Small intestine (tissue), 7 donors: ENCODE data around the gene PCDH12. TPM values are rescaled to one million over a fixed set of nuclear protein-coding genes. Genes with fewer than 3 reads are reported as not detected.
A peak's percentile ranks its signal among the peaks of the same experiment; 100 is the strongest.

Experiments
- DNase-seq, 2 donors: peaks; one replicate each; pipeline versions ENCODE4 v3.0.0 to v3.0.0-alpha.2; 2013
- FAIRE-seq: peaks from 2 replicates; lab custom pipeline; 2012; peaks lifted over from hg19 to GRCh38; lab: Jason Lieb, UNC
- H3K27ac ChIP-seq, 3 donors: one replicate each; pipeline ENCODE4 v1.5.1; 2013; ENCODE audit warnings: low read length in 2 of 3, mild to moderate bottlenecking in 2 of 3, control low read depth in 1 of 3, inconsistent platforms in 1 of 3, low read depth in 1 of 3, moderate library complexity in 1 of 3
- H3K27me3 ChIP-seq, 3 donors: one replicate each; pipeline ENCODE4 v1.6.1; 2013; ENCODE audit warnings: low read length in 3 of 3, inconsistent platforms in 1 of 3; ENCODE audit not compliant: control insufficient read depth in 3 of 3, insufficient read depth in 3 of 3
- H3K36me3 ChIP-seq, 3 donors: one replicate each; pipeline ENCODE4 v1.6.1; 2013; ENCODE audit warnings: low read length in 3 of 3, inconsistent platforms in 1 of 3, low read depth in 1 of 3, mild to moderate bottlenecking in 1 of 3, moderate library complexity in 1 of 3; ENCODE audit not compliant: control insufficient read depth in 3 of 3, insufficient read depth in 2 of 3
- H3K4me1 ChIP-seq, 3 donors: one replicate each; pipeline ENCODE4 v1.6.1; 2013; ENCODE audit warnings: low read length in 2 of 3, inconsistent platforms in 1 of 3, low read depth in 1 of 3, mild to moderate bottlenecking in 1 of 3, moderate library complexity in 1 of 3; ENCODE audit not compliant: control insufficient read depth in 3 of 3, insufficient read depth in 2 of 3
- H3K4me3 ChIP-seq, 3 donors: one replicate each; pipeline ENCODE4 v1.5.1; 2013; ENCODE audit warnings: low read length in 3 of 3, control low read depth in 1 of 3, inconsistent platforms in 1 of 3, low read depth in 1 of 3, mild to moderate bottlenecking in 1 of 3, moderate library complexity in 1 of 3
- H3K9me3 ChIP-seq, 2 donors: one replicate each; pipeline ENCODE4 v1.6.1; 2013; ENCODE audit warnings: low read depth in 1 of 2, low read length in 1 of 2; ENCODE audit not compliant: control insufficient read depth in 2 of 2, insufficient read depth in 1 of 2
- WGBS, 3 donors: extraction: QIAGEN DNeasy Blood & Tissue Kit; methylation state at CpG; one replicate each; pipeline ENCODE4 v1.1.7; 2013; 5-methylcytosine and 5-hydroxymethylcytosine counted together
- polyA plus RNA-seq, 4 donors: library from polyadenylated mRNA; stranded (reverse) in 3 of 4; unstranded in 1 of 4; fragments of 200-250 nt in 3 of 4; fragments of 120-200 nt in 1 of 4; gene quantifications; one replicate each; pipeline versions ENCODE4 v1.2.1 to v1.2.3, GENCODE V29; 2013
- donor health status: healthy with polysubstance abuse.
- donor health status: control.
- donor health status: control.
- donor health status: Bipolar disorder and iron deficiency.
- donor health status: healthy.

PCDH12 gene
- polyA plus RNA-seq, 4 donors: under 0.01 to 5.1 (median 2.6) TPM; not detected in 1

- no peak overlapping the region for H3K4me3 ChIP-seq
- peaks cover 0 to 29% (median 6%) of the 10 kb centered on the region in 3 donors for H3K36me3 ChIP-seq
- no peak overlapping the region for H3K27ac ChIP-seq
- WGBS, 3 donors: 26 to 48% (median 37%) methylated on average over 1 of the region's 1 CpG
- peak in 1 of 2 donors; percentile 13 for DNase-seq
- peaks cover 0 to 17% (median 15%) of the 10 kb centered on the region in 3 donors for H3K4me1 ChIP-seq
- no peaks in the 10 kb centered on the region for H3K9me3 ChIP-seq
- no peaks in the 10 kb centered on the region for H3K27me3 ChIP-seq
- FAIRE-seq: no peak
Observed at GRCh38 chr5:141973871-141974595, 16.0 kb upstream of the PCDH12 start.

DNA sequence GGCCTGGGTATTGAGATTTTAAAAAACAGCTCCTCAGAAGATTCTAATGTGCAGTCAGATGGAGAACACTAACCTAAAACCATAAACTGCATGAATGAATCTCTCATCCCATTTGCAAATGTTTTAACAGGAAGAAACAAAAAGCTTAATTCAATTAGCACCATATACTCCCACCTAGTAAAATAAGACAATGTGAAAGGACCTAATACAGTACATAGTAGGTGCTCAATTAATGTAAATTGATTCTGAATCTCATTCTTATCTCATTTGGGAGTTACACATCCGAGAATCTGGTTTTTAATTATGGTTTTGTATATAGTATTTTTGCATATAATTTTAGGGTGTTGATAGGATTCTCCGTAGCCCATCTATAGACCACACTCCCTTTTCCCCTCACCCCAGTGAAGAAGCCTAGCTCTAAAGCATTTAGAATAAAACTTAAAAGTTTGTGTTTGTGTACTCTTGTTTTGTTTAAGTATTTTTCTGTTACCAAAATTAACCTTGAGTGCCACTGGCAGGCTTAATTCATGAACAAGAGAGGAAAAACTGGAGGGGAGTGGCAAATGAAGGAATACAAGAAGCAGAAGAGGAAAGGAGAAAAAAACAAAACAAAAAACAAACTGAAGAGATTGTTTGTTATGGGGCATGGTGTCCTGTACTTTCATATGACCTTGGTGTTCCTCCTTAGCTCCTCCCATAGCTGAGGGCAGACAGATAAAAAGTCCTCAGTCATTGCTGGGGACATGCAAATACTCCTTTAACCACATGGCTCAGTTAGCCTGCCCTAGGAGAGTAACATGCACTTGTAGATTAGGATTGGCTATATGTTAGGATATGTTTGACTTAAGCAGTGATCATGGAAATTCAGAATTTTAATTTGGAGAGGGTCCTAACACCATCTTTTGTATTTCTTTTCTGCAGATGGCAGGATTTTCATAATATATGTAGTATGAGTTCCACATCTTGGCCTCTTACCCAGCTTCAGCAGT is 12.1 kb upstream of the PCDH12 start:
- FAIRE-seq: no peak
- peaks cover 0 to 16% (median 0%) of the 10 kb centered on the region in 3 donors for H3K36me3 ChIP-seq
- peaks cover 0 to 15% (median 13%) of the 10 kb centered on the region in 3 donors for H3K4me1 ChIP-seq
- 60 to 72% (median 65%) methylated on average over 2 of the region's 2 CpGs for WGBS, 3 donors
- H3K27me3 ChIP-seq: no peaks in the 10 kb centered on the region
- peak overlapping the region; percentile 97 to 100 (median 99) for H3K27ac ChIP-seq
- H3K9me3 ChIP-seq: no peaks in the 10 kb centered on the region
- DNase-seq: peak; percentile 65 to 78
- H3K4me3 ChIP-seq: peak overlapping the region; percentile 62 to 95 (median 72)

DNA sequence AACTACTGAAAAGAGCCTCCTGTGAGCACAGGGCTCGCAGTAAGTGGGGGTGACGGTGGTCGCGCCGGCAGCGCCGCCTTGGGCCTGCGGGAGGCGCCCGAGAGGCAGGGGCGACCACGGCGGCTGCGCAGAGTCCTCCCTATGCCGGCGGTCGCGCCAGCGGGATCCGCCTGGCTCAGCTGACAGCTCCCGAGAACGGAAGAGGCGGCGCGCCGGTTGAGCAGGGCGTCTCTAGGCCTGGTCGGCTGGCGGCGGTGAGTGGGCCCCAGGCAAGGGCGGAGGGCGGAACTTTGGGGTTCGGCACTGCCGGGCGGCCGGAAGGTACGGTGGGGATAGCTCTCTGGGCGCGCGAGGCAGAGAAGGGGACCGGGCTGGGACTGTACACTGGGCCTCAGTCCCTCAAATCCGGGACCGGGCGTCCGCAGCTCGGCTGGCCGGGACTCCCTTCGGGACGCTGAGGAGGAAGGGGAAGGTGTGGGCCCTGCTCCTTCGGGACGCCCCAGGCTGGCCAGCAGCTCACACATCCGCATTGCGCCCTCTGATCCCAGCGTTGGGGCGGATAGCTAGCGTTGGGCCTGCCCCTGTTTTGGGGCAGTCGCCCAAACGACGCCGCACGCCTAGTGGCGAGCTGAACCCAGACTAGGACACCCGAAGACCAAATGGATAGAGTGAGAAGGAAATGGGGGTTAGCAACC is 11.1 kb upstream of the PCDH12 start, which contains the start of gene RNF14:
RNF14 (plus strand) TSS at position 192 of the 695 bp plus-strand sequence. CDS start 4,484 bp downstream, outside the sequence.
- WGBS, 3 donors: 0 to 1% (median 0%) methylated on average over 50 to 63 of the region's 63 CpGs
- Histone ChIP-seq H3K4me3 (peak within 1 kb of the TSS; percentile 62 to 95 (median 72)), H3K36me3 (peaks cover 0 to 16% (median 0%) of the 10 kb centered on the region in 3 donors), H3K9me3 (no peaks in the 10 kb centered on the region), H3K4me1 (peaks cover 0 to 11% (median 7%) of the 10 kb centered on the region in 3 donors), H3K27me3 (no peaks in the 10 kb centered on the region), H3K27ac (peak within 1 kb of the TSS; percentile 97 to 100 (median 99))
- DNase-seq (peak; percentile 96 to 97), FAIRE-seq (no peak)

GRCh38 chr5:141966963-141967333 is 8.9 kb upstream of the PCDH12 start:
- 85 to 96% (median 90%) methylated on average over 2 of the region's 2 CpGs for WGBS, 3 donors
- no peak for FAIRE-seq
- H3K4me1 ChIP-seq: peaks cover 0 to 11% (median 7%) of the 10 kb centered on the region in 3 donors

GRCh38 chr5:141966275-141966962 is 8.4 kb upstream of the PCDH12 start:
- Histone ChIP-seq H3K9me3 (no peaks in the 10 kb centered on the region), H3K36me3 (peaks cover 0 to 4% (median 0%) of the 10 kb centered on the region in 3 donors), H3K27me3 (no peaks in the 10 kb centered on the region), H3K4me3 (no peak overlapping the region), H3K4me1 (peaks cover 0 to 11% (median 7%) of the 10 kb centered on the region in 3 donors), H3K27ac (no peak overlapping the region)
- WGBS, 3 donors: 78 to 87% (median 82%) methylated on average over 4 of the region's 4 CpGs
- FAIRE-seq: no peak
- DNase-seq: no peak

More at GRCh38 chr5:141966963-141967333, 8.9 kb upstream of the PCDH12 start:
- H3K27me3 ChIP-seq: no peaks in the 10 kb centered on the region
- no peaks in the 10 kb centered on the region for H3K9me3 ChIP-seq
- no peak overlapping the region for H3K4me3 ChIP-seq
- H3K36me3 ChIP-seq: peaks cover 0 to 8% (median 0%) of the 10 kb centered on the region in 3 donors
- DNase-seq: no peak
- no peak overlapping the region for H3K27ac ChIP-seq

DNA sequence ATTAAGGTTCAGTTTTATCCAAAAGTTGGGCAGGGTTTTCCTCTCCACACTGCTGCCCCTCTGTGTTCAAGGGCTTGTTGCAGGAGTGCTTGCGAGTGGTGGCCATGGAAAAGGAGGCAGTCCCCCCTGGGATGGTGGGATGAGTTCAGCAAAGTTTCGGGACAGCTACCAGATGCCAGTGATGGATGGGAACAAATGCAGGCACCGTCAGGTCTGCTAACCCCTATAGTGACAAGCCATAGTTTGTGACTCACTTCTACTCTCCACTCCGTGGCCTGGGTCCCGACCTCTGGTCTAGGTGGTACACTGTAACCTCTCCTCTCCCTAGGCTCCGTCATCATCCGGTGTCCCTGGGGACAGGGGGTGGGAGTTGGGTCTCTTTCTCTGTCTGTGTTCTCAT is 7.1 kb upstream of the PCDH12 start:
- no peak overlapping the region for H3K27ac ChIP-seq
- H3K4me1 ChIP-seq: peaks cover 0 to 19% (median 2%) of the 10 kb centered on the region in 3 donors
- H3K4me3 ChIP-seq: no peak overlapping the region
- no peaks in the 10 kb centered on the region for H3K27me3 ChIP-seq
- FAIRE-seq (no peak), DNase-seq (no peak)
- 68 to 90% (median 78%) methylated on average over 6 to 7 of the region's 7 CpGs for WGBS, 3 donors
- no peaks in the 10 kb centered on the region for H3K9me3 ChIP-seq
- no peaks in the 10 kb centered on the region for H3K36me3 ChIP-seq

DNA sequence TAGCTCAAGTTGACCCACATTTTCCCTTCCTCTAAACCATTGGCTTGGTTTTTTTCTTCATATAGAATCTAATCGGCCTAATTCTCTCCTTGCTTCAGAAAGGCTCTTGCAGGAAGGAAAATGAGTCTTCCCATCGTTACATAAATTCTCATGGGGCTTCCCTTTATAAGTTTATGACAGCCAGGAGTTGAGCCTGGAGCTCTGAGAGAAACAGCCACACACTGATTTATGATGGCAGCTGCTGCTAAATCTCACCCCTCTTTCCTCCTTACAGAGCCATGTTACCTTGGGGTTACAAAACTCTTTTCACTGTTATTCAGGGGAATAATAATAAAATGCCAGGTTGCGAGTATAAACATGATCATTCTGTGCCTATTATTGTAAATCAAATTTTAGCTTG is 5.7 kb upstream of the PCDH12 start:
- H3K27me3 ChIP-seq: no peaks in the 10 kb centered on the region
- peaks cover 0 to 21% (median 0%) of the 10 kb centered on the region in 3 donors for H3K4me1 ChIP-seq
- WGBS, 3 donors: 59 to 72% (median 68%) methylated on average over 3 of the region's 3 CpGs
- H3K27ac ChIP-seq: no peak overlapping the region
- no peaks in the 10 kb centered on the region for H3K9me3 ChIP-seq
- DNase-seq (no peak), FAIRE-seq (no peak)
- H3K4me3 ChIP-seq: no peak overlapping the region
- no peaks in the 10 kb centered on the region for H3K36me3 ChIP-seq
